BJ (cell line): ENCODE measurements around the gene ARHGAP19. TPM values are rescaled to one million over a fixed set of nuclear protein-coding genes. Genes with fewer than 3 reads are reported as not detected.

Source experiments
- CTCF ChIA-PET: fragments of 350-600 bp; formaldehyde crosslinking; extraction: SDS; loops from one replicate; lab custom pipeline; 2021; ENCODE audit warnings: antibody characterized with exemption, inconsistent platforms; lab: Yijun Ruan, JAX
- POLR2A ChIA-PET: fragments of 300-600 bp; sonication (Branson Sonifier 250); formaldehyde crosslinking; extraction: SDS; loops from one replicate; lab custom pipeline; 2021; ENCODE audit warnings: antibody characterized with exemption; lab: Charles Lee
- DNase-seq: peaks from one replicate; pipeline ENCODE4 v3.0.0-alpha.2; 2011; ENCODE audit warnings: low read depth
- H3K27me3 ChIP-seq: 2 replicates; pipeline ENCODE4 v1.6.0; 2011; ENCODE audit warnings: low read length; ENCODE audit not compliant: control insufficient read depth, insufficient read depth
- H3K36me3 ChIP-seq: 2 replicates; pipeline ENCODE4 v1.5.1; 2011; ENCODE audit warnings: low read length; ENCODE audit not compliant: control insufficient read depth, insufficient read depth
- H3K4me3 ChIP-seq: 2 replicates; pipeline ENCODE4 v1.5.1; 2011; ENCODE audit warnings: low read depth, mild to moderate bottlenecking, control low read depth, low read length
- CTCF ChIP-seq: IDR thresholded peaks from 2 replicates; pipeline ENCODE4 v1.5.1; 2011; ENCODE audit warnings: low read depth, mild to moderate bottlenecking, control low read depth, inconsistent platforms, low read length, moderate library complexity; ENCODE audit not compliant: insufficient read depth
- polyA plus RNA-seq: library from polyadenylated mRNA; depleted of rRNA; stranded (reverse); fragments of >200 nt; gene quantifications from 2 replicates; pipeline ENCODE4 v1.2.3, GENCODE V29; 2011

Gene ARHGAP19
- polyA plus RNA-seq, 1 experiment = 2.4 TPM

GRCh38 chr10:97197030-97197500, 95.4 kb downstream of the ARHGAP19 start:
- Histone ChIP-seq H3K27me3 (peaks cover 8% of the 10 kb centered on the region), H3K36me3 (no peaks in the 10 kb centered on the region), H3K4me3 (no peak overlapping the region)
- no peak for DNase-seq
- POLR2A ChIA-PET = no interaction called here
- no peak for TF ChIP-seq CTCF
- CTCF ChIA-PET = interaction anchor here (0.9 to 7.9 kb wide), 23 partner anchors 11 to 193 kb away, joined by 3 to 125 read pairs (median 4); partner anchors contain the start of gene SLIT1

GRCh38 chr10:97196223-97197029, 96.0 kb downstream of the ARHGAP19 start:
- peak; percentile 76 for TF ChIP-seq CTCF
- ChIA-PET CTCF (interaction anchor here (0.7 to 7.9 kb wide), 24 partner anchors 11 to 192 kb away, joined by 3 to 125 read pairs (median 4); partner anchors contain the start of gene SLIT1), POLR2A (no interaction called here)
- peak overlapping the region; percentile 44 for H3K4me3 ChIP-seq
- DNase-seq = no peak
- H3K27me3 ChIP-seq = peaks cover 10% of the 10 kb centered on the region
- H3K36me3 ChIP-seq = no peaks in the 10 kb centered on the region

- POLR2A ChIA-PET = no interaction called here
Measured at GRCh38 chr10:97195706-97196222, 96.7 kb downstream of the ARHGAP19 start.

GRCh38 chr10:97192952-97193435, 99.4 kb downstream of the ARHGAP19 start:
- Histone ChIP-seq H3K4me3 (no peak overlapping the region), H3K36me3 (no peaks in the 10 kb centered on the region), H3K27me3 (peaks cover 12% of the 10 kb centered on the region)
- CTCF ChIA-PET = interaction anchor here (0.6 to 2.0 kb wide), 3 partner anchors 10 to 18 kb away, joined by 3 to 8 read pairs (median 3); no protein-coding TSS in a partner anchor
- POLR2A ChIA-PET = no interaction called here
- DNase-seq = no peak
- TF ChIP-seq CTCF = no peak

More at GRCh38 chr10:97195706-97196222, 96.7 kb downstream of the ARHGAP19 start:
- peaks cover 10% of the 10 kb centered on the region for H3K27me3 ChIP-seq
- peak overlapping the region; percentile 44 for H3K4me3 ChIP-seq
- DNase-seq = no peak
- CTCF ChIA-PET = interaction anchor here (0.7 to 7.9 kb wide), 15 partner anchors 13 to 162 kb away, joined by 3 to 125 read pairs (median 4); no protein-coding TSS in a partner anchor
- H3K36me3 ChIP-seq = no peaks in the 10 kb centered on the region
- no peak for TF ChIP-seq CTCF

- Histone ChIP-seq H3K36me3 (no peaks in the 10 kb centered on the region), H3K4me3 (no peak overlapping the region), H3K27me3 (peaks cover 13% of the 10 kb centered on the region)
- no peak for TF ChIP-seq CTCF
- POLR2A ChIA-PET = no interaction called here
- DNase-seq = no peak
- CTCF ChIA-PET = interaction anchor here (1.0 kb wide), 1 partner anchor 20 kb away, joined by 3 read pairs; no protein-coding TSS in a partner anchor
Measured at GRCh38 chr10:97190450-97190849, 102.0 kb downstream of the ARHGAP19 start.
